ENCODE measurements around the gene CXCR6. TPM values are rescaled to one million over a fixed set of nuclear protein-coding genes. Genes with fewer than 3 reads are reported as not detected.
"Not testable (repeated sequence)": the region's sequence is repeated elsewhere in the genome, so short reads cannot be mapped to it uniquely, and the experiment has no call there.

Gene CXCR6
- total RNA-seq, 1 donor from 2014 or later, result 0.28 TPM

DNA sequence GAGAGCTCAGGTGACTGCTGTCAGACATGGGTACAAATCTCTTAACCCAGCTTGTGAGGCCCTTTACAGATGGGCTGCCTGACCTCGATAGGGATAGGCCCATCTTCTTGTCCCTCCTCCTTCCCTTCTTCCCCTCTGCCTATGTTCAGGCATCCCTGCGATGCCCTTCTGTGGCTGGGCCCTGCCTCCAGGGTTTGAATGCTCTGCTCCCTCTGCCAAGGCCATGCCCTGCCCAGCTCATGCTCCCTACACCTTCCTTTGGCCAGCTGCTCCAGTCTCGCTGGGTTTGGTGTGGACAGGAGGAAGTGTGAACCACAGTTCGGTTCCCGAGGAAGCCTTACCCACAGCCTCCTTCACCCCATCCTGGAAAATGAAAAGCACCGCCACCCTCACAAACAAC lies 48.1 kb downstream of the CXCR6 start:
- ATAC-seq, result no peak

GRCh38 chr3:45992133-45992729 lies 49.0 kb downstream of the CXCR6 start:
- ATAC-seq, result no peak

DNA sequence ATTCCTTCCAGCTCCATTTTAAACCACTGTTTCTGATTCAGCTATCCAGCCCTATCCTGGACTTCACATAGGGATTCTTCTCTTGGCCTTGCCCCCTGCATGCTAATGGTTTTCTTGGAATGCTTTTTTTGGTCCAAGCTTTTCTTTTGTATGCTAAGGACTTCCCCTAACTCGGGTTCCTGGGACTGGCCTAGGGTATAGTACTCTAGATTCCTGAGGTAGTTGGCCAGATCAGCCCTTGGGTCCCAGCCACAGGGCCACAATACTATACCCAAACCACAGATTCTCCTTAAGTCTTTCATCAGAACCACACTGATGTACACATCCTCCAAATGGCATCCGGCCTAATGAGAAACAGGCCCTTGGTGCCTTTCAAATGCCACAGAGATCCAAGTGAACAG lies 49.6 kb downstream of the CXCR6 start:
- ATAC-seq, result no peak

GRCh38 chr3:45993421-45994027 lies 50.3 kb downstream of the CXCR6 start:
- no peak for ATAC-seq

- peak; percentile 23 for ATAC-seq
Measured at GRCh38 chr3:45994419-45995235, 51.4 kb downstream of the CXCR6 start.

DNA sequence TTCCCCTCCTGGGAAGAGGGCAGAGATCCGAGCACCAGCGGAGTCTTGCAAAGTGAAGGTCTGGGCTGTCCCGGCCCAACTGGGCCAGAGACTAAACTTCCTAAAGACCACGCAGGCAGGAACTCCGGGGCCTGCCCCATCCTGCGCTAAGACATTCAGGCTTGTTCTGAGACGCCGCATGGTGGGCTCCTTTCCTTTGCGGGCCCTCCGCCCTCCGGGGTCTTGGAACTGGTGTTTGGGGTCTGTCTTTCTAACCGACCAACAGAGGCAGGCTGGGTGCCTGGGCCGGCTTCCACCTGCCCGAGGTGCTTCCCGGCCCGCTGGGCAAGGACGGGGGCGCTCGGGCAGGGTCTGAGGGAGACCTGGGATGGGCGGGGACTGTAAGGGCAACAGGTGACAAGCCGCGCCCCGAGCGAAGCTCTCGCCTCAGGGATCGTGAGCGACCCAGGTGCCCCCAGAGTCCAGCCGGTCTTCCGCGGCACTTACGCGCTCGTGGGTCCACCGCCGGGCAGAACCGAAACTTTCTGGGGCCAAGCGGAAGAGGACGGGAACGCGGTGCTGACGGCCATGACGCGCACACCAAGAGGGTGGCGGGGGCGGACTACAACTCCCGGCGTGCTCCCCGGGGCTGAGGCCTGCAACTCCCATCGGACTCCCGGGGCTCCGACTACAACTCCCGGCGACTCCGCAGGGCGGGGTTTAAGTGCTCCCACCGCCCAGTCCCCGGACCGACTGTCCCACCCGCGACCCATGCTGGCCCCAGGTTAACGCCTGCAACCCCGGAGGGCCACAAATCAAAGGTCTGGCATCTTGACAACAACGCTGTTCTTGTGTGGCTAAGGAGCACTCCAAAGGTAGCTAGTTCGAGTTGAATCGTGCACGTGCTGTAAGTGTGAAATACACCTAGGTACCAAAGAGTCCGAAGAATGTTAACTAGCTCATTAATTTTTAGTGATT lies 52.2 kb downstream of the CXCR6 start, which contains the start of gene FYCO1:
Gene FYCO1, minus strand, starts transcription at position 589 of the 957 bp plus-strand sequence. CDS start 10,914 bp downstream, outside the sequence.
- peak; percentile 95 for ATAC-seq

DNA sequence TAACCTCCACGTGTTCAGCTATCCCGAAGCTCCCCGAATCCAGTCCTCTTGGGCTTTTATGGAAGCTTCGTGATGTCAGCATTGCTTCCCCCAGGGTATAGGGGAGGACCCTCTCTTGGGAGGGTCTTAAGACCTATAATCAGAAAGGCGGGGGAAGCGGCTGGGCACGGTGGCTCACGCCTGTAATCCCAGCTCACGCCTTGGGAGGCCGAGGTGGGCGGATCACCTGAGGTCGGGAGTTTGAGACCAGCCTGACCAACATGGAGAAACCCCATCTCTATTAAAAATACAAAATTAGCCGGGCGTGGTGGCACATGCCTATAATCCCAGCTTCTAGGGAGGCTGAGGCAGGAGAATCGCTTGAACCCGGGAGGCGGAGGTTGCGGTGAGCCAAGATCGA lies 54.2 kb downstream of the CXCR6 start:
- not testable (repeated sequence) for ATAC-seq

GRCh38 chr3:45997942-45998341 lies 54.7 kb downstream of the CXCR6 start:
- ATAC-seq, result no peak

Other genes starting within 250 kb of the CXCR6 start
- 0.16 TPM for gene SLC6A20, start 146.9 kb upstream of the CXCR6 start, total RNA-seq
- 7.0 TPM for gene LZTFL1, start 101.3 kb upstream of the CXCR6 start, total RNA-seq
- gene CCR9, start 56.9 kb upstream of the CXCR6 start, total RNA-seq, result not detected
- 18.5 TPM for gene FYCO1, start 52.4 kb downstream of the CXCR6 start, total RNA-seq
- 0.04 TPM for gene XCR1, start 84.0 kb downstream of the CXCR6 start, total RNA-seq